Stimulated activated CD4-positive, alpha-beta T cell treated with anti-CD3 and anti-CD28 coated beads, Interleukin-2, amount 100 ng/mL, for 24 hours (primary cell): ENCODE measurements around the gene ARHGAP10.
A peak's percentile ranks its signal among the peaks of the same experiment; 100 is the strongest.

Experiments used
- DNase-seq, 2 donors: peaks; one replicate each; pipeline ENCODE4 v3.0.0-alpha.2; 2020

The ARHGAP10 gene

DNA sequence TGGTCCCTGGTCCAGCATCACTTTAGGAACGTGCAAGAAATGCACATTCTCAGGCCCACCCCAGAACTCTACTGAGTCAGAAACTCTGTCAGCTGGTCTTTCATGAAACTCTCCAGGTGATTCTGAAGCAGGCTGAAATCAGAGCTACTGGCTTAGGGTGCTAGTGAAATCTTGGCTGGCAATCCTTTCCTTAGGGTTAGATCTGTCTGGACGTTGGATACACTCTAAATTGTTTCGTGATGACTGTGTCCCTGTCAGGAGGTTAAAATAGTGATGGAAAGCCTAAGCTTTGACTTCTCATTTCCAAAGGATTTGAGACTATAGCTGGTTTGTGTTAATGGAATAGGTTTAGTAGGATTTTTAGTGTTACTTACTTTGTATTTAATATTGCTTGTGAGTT lies 99.1 kb downstream of the ARHGAP10 start:
- no peak for DNase-seq

DNA sequence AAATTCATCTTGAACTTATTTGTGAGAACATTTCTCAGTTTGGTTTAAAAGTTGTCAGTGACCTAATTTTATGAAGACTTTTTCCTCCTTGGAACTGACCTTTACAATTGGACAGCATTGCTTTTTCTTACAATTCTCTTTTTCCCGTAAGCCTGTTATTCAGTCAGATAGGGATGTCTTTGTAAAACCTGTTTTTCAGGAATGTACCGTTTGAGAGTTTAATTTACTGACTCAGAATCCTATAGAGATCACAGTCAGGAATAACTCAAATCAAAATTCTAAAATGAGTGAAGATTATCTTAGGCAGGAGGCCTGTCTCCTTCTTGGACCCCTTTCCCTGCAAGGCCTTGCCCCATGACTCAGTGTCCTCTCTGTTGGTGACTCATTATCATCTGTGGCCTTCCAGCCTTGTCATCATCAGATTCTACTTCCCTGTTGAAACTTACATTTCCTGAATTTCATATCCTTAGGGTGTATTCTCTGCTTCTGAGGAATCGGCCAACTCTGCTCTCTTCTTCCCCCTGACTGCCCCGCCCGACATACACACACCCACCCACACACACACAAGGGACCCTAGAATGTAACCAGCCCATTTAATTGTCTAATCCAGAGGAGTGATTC lies 99.8 kb downstream of the ARHGAP10 start:
- DNase-seq, result no peak

DNA sequence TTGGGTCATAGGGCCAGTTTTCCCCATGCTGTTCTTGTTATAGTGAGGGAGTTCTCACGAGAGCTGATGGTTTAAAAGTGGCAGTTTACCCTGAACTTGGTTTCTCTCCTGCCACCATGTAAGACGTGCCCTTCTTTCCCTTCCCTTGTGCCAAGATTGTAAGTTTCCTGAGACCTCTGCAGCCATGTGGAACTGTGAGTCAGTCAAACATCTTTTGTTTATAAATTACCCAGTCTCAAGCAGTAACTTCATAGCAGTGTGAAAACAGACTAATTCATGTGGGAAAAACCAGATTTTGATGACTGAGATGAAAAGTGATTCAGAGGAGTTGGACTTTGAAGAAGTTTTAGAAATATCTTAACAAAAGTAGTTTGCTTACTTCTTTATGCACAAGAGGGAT lies 101.4 kb downstream of the ARHGAP10 start:
- no peak for DNase-seq

DNA sequence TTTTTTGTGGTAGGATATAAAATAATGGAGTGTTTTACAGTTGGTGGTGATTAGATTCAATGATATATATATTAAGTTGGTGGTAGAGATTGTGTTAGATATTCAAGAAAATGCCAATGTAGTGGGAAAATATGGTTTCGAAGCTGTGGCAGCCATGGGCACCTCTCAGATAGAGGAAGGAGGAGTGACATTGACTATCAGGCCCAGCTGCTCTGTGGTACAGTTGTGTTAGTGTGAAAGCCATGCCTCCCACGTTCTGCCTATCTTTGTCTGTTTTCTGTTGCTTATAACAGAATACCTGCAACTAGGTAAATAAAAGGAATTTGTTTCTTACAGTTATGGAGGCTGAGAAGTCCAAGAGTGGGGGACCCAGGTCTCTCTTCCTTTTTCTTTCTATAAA lies 101.9 kb downstream of the ARHGAP10 start:
- no peak for DNase-seq

DNA sequence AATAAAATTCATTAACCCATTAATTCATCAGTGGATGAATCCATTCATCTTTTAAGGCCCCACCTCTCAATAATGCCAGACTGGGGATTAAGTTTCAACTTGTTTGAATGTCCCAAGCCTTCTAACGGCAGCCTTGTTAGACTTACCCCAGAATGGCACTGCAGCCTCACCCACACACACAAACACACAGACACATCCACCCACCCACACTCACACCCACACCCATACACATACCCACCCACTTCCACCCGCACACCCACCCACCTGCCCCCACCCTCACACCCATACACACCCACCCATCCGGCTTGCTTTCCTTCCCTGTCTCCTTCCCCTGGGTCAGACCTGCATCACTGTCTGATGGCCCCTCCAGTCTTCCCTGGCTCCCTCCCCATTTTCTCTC lies 102.6 kb downstream of the ARHGAP10 start:
- no peak for DNase-seq

DNA sequence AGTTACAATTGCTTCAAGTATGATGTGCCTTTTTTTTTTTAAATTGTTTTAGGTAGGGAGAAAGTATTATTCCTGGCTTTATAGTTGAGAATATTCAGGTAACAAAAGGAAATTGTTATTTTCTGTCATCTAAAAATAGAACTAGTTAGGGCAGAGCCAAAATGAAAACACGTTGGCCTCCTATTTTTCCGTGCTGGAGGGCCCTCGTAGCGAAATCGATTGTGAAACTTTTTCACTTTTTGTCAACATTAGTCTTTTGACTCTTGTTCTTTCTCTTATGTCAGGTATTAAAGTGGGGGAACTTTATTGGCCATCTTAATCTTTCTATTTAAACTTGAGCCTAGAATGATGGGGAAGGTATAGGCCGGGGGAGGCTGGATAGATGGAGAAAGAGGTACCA lies 104.9 kb downstream of the ARHGAP10 start:
- no peak for DNase-seq

DNA sequence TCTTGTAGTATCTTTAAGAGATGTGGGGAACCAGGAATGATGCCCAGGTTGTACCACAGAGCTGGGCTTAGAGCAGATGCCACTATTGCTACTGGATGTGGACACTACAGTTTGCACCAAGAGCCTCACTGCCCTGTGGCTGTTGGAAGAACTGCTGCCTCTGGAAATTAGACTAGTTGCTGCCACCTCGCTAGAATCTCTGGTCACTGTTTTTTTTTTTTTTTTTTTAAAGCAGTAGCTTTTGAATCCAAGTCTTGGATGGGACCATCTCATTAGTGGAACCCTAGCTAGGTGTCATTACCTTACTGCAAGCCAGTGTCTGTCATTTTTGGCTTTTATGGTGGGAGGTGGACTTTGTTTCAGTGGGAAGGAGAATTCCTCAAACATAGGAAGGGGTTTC lies 105.5 kb downstream of the ARHGAP10 start:
- DNase-seq, result no peak

DNA sequence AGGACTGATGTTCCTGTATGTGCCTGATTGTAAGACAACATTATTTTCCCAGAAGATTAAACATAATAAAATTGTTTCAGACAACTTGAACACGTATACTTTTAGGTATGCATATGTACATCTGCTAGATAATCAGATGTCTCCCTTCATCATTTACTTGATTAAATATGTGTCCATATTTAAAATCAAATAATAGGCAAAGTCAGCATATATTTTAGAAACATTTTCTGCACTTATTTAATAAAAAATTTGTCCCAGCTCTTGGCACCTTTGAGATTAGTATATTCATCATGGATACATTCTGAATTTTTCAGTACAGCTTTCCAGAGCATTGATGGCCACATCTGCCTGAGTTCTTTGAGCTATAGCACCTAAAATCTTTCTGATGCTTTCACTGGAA lies 106.0 kb downstream of the ARHGAP10 start:
- no peak for DNase-seq

DNA sequence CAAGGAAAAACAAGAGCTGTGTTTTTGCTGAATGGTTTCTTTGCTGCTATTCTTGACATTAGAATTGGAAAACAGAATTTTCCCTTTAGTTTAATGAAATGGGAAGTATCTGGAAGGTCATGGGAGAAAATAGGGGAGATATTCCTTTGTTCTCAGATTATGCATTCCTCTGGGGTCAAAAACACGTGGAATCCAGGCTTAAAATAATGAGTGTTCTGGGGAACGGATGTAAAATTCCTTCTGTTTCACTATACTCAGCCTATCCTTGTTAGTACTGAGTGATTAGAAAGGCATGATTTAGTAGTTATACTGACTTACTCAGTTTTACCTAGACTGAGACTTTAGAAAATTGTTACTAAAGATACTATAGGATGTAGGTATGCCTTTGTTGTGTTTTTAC lies 107.3 kb downstream of the ARHGAP10 start:
- DNase-seq, result no peak

DNA sequence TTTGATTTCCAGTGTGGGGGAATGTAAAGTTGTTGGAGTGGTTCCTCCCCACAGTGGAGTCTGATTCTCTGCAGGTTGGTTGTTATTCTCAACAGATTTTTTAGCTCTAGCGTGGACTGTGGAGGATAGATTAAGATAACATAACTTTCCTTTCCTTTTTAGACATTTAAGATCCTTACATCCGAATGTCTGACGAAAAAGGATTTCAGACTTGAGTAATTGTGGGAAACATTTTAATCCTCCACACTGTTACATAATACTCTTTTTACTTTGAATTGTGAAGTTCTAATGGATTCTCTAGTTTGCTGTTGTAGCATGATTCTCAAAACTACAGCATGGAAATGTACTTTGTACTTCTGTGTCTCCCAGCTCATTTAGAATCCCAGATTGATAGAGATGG lies 107.8 kb downstream of the ARHGAP10 start:
- no peak for DNase-seq

DNA sequence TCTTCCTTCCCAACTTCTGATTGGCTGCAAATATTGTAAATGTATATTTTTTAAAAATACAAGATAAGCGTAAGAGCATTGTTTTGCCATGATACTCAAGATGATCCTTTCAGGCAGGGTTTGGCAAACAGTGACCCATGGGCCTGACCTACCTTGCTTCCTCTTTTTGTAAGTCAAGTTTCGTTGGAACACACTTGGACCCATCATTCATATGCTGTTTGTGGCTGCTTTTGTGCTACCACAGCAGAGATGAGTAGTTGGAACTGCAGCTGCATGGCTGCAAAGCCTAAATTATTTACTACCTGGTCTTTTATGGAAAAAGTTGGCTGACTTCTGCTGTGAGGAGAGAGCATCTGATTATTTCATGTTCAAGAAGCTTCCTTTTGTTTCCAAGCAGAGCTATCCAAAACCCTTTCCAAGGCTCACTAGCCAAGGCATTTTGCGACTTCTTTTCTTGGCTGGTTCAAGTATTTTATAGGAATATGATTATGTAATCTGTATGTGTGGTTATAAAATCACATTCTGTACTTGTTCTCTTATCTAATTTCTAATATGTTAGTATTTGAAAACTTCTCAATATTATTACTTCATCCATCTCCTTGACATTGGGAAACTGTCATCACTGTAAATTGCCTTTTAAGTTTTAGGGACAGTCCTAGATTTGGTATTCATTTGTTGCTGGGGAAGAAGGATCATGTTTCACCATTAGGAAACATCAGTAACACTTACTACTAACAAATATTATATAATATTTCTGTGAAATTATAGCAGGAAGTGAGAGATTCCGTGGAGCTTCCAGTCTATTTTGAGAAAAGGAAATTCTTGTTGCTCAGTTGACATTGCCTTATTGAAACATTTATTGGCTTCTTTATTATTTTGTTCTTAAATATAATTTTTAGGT lies 109.2 kb downstream of the ARHGAP10 start:
- DNase-seq, result no peak

DNA sequence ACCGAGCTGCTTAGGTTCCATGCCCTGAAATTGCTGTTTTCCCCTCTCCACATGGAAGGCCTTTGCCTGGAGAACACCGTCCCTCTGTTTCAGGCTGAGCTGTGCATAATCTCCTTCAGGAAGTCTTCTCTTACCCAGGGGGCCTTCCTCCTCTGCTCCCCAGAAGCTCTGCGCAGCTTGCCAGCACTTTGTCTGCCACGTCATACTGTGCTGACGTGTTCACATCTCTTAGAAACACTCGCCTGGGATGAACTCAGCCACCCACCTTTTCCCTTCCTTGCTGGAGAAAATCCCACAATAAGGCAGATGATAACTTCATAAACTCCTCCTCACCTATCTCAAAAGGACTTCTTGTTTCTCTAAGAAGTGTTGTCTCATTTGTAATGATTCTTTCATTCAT lies 110.7 kb downstream of the ARHGAP10 start:
- no peak for DNase-seq

DNA sequence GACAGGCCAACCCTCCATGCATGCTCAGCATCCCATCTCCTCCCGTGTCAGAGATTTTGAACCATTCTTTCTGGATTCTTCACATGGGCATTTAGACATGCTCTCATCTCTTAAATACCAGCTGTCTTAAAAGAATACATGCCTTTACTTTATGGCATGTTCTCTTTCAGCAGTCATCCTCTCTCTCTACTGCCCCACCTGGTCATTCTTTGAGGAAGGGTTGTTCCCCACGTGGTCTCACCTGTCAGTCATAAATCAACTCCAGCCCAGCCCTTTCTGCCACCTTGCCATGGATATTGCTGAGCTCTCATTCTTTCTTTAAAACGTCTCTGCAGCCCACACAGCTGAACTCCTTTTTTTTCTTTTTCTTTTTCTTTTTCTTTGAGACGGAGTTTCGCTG lies 111.3 kb downstream of the ARHGAP10 start:
- no peak for DNase-seq

DNA sequence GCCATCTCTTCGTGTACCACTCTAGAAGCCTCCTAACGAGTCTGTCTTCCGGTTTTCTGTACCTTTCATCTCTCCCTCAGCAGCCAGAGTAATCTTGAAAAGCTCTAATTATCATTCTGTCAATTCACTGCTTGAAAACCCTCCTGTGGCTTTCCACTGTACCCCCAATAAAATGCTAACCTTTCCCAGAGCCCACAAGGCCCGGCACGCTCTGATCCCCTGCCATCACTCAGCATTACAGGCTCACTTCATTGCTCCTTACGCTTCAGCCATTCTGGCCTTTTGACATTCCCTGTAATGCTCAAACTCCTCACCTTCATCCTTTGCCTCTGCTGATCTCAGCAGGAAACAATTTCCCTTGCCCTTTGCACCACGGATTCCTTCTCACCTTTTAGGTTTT lies 112.9 kb downstream of the ARHGAP10 start:
- DNase-seq, result no peak

DNA sequence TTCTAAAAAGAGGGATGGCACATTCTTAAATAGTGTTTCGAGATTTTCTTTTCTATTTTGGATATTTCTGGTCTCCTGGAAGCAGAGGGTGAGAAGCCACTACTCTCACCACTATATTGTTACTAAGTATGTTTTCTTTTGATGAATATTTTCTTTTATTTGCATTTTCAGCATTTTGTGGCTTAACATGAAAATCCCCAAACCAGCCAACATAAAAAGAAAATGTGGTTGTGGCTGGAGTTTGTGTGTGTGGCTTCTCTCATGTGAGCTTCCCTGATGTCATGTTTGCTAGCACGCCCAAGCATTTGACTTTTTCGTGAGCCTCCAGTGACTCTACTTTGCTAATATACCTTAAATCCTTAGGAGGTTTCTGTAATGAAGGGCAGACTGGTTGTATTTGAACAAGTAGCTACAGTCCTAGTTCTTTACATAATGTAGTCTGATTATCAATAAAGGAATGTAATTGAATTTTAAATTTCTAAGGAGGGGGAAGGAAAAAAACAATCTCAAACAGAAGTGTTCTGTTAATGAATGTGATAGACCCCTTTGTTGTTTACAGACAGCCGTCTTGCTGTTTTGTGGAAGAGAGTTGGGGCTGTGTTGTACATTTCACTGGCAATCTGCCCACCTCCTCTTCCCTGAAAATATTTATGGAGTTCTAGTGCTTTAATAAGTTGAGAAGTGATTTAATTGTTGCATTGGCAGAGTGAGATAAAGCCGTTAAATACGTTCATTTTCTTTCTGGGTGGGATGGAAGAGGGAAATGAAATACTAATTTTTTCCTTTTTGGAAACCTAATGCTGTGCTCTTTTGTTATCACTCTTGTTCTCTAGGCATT lies 114.6 kb downstream of the ARHGAP10 start:
- peak in 1 of 2 donors; percentile 22 for DNase-seq

DNA sequence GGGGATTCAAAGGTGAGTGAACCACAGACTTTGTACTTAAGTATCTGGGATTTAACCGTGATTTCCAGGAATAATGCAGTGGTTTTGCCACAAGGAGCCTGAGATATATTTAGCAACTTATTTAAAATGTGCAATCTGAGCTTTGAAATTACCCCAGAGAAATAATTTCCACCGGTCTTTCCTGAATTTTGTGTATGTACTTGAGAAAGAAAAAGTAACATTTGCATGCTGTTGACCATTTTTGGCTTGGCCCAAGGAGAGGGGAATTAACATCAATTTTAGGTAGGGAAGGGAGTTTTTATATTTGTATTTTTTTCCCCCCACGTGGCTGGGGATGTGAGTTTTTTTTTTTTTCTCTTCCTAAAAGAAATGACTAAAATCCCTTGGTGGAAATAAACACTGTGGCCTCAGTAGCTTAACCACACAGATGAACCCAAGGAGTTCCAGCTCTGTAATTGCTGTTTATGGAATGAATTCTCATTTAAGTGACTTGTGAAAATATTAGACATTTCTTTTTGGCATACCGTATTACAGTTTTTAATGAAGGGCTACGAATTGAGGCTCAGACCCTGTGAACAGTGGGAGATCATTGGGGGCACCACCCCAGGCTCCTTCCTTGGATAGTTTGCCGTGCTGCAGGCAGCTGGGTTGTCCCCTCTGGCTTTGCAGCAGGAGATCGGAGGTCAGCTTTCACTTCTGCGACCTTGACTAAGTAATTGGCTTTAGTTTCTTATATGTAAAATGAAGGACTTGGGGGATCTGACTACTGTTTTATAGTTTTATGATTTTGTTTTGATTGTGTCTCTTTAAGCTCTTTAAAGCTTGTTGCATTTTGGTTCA lies 116.1 kb downstream of the ARHGAP10 start:
- no peak for DNase-seq

DNA sequence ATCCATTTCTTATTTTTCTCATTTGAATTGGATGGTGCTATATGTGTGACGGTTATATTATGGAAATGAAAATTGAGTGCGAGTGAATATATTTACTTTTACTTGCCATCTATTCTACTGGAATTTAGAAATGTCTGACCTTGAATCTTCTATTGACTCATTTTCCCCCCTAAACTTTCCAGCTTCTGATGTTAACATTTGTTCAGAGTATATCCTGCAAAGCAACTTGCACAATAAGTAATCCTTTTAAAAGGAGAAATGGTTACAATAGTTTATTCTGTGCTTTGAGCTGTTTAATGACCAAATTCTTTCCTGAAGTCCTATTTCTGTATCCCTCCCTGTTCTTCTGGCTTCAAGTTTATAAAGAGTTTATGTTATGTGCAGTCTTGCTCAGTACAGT lies 116.7 kb downstream of the ARHGAP10 start:
- no peak for DNase-seq

DNA sequence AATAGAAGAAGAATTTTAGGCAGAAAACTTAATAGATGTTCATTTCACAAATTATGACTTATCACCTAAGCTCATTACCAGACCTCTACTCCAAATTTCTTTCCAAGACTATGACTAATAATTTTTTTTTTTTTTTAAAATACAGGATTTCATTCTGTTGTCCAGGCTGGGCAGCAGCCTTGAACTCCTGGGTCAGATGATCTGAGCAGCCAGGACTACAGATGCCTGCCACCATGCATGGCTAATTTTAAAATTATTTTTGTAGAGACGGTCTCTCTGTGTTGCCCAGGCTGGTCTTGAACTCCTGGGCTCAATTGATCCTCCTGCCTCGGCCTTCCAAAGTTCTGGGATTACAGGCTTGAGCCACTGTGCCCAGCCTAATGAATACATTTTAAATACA lies 119.2 kb downstream of the ARHGAP10 start:
- no peak for DNase-seq

DNA sequence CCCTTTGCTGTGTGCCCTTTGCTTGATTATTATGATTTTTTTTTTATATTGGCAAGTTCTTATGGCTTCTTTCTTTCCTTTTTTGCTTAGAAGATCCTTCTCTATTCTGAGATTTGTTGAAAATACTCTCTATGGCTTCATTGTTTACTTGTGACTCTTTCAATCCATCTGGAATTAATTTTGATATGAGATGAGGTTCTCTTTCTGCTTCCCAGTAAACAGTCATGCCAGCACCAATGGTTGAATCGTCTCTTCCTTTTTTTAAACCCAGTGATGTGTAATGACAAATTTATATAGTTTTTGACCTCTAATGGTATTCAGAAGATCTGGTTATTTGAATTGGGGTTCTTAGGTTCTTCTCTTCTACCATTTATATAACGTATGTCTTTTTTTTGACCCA lies 121.8 kb downstream of the ARHGAP10 start:
- no peak for DNase-seq

DNA sequence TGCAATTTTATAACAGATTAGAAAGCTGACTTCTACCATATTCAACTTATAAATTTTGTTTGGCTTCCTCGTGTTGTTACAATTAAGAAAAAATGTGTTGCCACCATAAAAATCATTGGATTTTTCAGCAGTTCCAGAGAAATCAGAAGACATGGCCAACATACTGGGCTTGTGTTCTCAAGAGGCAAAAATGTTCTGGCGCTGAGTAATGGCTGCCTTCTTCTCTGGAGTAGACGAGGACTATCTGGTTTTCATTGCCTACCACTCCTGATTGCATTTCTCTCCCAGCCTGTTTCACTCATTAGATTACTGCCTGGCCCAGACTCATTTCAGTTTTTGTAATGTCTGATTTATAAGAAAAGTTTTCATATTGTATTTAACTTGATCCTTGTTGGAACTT lies 122.3 kb downstream of the ARHGAP10 start:
- DNase-seq, result no peak

DNA sequence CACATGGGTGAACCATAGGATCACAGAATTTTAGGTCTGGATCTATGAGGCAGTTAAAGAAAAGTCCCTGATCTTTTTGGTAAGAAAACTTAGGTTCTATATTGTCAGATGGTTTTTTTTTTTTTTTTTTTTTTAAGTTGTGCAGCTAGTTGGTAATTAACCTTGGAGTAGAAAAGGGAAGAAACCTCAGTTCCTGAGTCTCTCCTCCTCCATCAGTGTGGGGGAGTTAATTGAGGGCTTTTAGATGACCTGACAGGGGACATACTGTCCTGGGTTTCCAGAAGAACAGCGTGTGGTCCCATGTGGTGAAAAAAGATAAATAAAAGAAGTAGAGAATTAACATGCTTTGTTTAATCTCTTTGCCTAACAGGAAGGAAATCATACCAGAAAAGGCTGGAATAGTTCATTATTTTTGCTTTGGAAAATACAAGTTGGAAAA lies 123.7 kb downstream of the ARHGAP10 start:
- no peak for DNase-seq

DNA sequence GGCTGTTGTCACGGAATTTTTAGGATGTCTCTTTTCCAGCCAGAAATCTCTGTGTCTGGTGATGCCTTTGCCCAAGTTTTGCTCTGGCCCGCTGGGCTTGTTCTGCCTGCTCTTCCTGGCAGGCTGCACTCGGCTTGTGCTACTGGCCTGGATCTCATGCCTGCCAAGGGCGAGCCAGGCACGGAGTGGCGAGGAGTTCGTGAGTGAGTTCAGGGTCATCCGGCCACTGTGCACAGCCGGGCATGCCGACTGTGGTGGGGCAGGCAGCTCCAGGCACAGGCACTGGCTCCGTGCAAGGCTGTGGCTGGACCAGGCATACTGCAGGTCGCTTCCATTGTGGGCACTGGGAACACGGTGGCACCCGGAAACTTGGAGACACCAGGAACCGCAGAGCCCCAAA lies 129.1 kb downstream of the ARHGAP10 start:
- DNase-seq, result no peak
